ENCODE results near the gene DENND1B.
"Not testable (repeated sequence)": the region's sequence is repeated elsewhere in the genome, so short reads cannot be mapped to it uniquely, and the experiment has no call there.

DENND1B gene

DNA sequence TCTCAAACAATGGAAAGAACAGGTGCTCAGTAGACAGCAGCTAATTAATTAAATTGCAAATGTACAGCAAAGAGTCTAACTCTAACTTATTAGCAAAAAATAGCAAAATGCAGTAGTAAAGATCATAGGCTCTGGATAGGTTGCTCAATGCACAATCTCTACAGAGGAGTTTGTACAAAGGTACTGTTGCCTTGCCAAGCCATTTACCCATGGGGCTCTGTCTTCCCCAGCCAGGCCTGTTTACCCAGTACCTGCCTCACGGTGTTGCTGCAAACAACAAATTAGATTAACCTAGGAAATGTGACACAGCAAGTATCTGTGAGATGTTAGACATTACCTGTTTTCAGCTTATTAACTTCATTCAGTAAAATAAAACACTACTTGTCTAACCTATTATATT lies 222.0 kb downstream of the DENND1B start:
- no peak for DNase-seq (ENCODE audit: low read depth)

DNA sequence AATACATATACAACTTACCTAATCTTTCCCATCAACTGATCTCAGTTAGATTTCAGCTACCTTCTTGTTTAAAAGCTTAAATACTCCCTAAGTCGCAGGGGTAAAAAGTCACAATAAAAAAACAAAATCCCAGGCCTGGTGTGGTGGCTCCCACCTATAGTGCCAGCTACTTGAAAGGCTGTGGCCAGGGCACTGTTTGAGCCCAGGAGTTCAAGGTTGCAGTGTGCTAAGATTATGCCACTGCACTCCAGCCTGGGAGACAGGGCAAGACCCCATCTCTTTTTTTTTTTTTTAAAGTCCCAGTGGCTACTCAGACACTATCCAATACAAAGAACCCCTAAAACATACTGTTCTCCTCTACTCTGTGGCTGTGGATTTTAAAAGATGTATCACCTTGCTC lies 228.3 kb downstream of the DENND1B start:
- no peak for DNase-seq (ENCODE audit: low read depth)

- DNase-seq (ENCODE audit: low read depth), result no peak
These were observed 230.7 kb downstream of the DENND1B start for GRCh38 chr1:197544553-197544952.

- DNase-seq (ENCODE audit: low read depth), result no peak
These were observed 231.2 kb downstream of the DENND1B start for GRCh38 chr1:197544130-197544529.

GRCh38 chr1:197541411-197541810 lies 233.9 kb downstream of the DENND1B start:
- DNase-seq (ENCODE audit: low read depth), result no peak

DNA sequence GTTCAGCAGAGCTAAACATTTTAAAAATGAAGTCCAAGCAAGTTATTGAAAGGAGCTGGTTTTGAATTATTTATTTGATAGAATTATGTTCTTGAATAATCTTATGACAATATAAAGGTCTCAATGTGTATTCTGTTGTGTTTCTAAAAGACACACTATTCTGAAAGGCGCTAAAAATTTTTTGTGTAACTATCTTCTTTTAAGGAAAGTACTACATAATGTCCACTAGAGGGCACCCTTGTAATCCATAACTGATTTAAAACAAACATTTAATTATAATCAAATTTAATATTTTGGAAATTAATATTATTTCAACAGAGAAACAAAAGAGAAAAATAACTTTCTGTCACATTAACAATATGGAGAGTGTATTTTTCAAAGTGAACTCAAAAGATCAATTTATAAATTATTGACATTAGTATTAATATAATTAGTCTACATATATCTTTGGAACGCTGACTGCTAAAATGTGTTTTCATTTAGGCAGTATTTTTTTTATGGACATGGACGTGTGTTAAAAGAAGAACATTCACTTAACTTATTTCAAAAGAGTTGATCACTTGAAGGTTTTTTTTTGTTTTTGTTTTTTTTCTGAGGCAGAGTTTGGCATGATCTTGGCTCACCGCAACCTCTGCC lies 248.4 kb downstream of the DENND1B start:
- DNase-seq (ENCODE audit: low read depth), result no peak

GRCh38 chr1:197521118-197521739 lies 254.1 kb downstream of the DENND1B start:
- DNase-seq (ENCODE audit: low read depth), result no peak

DNA sequence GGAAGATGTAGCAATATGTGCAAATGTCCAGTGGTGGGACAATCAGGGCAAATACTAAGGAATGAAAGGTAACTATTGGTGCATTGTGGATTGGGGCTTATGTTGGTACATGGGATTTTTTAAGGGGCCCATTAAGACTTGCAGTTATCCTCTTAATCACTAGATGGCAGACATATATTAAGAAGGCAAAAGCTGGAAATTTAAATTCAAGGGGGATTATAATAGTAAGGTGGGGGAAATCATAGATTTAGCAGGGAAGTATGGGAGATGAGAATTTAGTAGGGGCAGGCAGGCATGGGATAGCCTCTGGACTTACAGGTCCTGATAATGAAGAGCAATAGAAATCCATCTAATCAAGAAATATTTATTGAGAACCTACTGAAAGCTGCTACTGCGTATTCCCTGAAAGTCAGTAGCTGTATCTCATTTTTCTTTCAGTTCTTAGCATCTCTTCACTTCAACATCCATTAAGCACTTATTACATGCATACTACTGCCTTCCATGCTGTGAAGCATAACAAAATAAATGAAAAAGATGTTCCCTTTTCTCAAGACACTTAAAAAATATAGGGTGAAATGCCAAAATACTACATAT lies 255.4 kb downstream of the DENND1B start:
- DNase-seq (ENCODE audit: low read depth), result no peak

DNA sequence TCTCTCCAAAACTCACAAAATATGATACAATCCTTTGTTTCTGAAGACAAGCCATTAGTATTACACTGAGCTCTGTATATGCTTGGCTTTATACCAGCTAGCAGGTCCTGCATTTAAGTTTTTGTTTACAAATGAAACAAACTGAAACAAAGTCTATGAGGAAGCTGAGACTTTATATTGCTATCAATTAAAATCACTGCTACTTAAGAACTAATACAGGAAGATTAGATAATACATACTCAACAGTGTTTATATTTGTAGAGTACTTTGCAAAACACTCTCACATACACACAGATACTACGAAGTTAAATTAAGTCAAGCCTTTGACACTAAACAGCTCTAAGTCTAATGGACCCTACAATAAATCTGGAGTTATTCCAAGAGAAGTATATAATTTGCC lies 259.9 kb downstream of the DENND1B start:
- DNase-seq (ENCODE audit: low read depth), result no peak

DNA sequence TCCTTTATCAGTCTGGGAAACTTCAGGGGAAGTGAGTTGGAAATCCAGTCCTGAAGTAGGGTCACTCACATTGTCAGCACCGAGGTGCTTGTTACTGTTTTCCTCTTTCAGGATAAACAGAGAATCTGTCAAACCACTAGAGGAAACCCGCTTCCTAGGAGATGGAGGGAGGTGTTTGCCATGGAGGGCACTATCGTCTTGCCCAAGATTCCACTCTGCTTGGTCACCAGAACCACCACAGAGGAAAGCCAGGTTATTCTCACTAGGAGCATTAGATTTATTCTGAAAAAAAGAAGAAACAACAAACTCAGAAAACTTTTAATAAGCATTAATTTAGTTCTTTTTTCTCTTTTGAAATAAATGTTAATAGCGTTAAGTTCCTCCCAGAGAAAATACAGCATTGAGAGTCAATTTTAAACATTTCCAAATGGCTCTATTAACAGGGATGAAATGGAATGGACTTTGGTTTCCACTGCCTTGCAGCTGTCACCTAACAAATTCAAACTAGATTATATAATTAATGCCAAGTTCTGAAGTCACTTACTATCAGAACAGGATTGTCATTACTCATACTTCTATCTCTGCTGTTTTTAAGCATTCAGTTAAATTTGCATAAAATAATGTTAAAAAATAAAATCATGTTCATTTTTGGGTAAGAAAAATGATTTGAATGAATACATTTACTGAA lies 264.4 kb downstream of the DENND1B start:
- DNase-seq (ENCODE audit: low read depth), result no peak

DNA sequence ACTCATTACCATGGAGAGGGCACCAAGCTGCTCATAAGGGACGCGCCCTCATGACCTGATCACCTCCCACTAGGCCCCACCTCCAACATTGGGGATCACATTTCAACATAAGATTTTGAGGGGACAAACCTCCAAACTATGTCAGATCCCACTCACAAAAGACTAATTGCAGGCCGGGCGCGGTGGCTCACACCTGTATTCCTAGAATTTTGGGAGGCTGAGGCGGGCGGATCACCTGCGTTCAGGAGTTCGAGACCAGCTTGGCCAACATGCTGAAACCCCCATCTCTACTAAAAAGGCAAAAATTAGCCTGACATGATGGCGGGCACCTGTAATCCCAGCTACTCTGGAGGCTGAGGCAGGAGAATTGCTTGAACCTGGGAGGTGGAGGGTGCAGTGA lies 278.6 kb downstream of the DENND1B start:
- DNase-seq (ENCODE audit: low read depth), result no peak

DNA sequence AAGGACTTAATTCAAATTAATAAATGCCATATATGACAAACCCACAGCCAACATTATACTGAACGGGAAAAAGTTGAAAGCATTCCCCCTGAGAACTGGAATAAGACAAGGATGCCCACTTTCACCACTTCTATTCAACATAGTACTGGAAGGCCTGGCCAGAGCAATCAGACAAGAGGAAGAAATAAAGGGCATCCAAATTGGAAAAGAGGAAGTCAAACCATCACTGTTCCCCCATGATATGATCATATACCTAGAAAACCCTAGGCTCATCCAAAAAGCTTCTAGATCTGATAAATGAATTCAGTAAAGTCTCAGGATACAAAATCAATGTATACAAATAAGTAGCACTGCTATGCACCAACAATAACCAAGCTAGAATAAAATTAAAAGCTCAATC lies 283.8 kb downstream of the DENND1B start:
- DNase-seq (ENCODE audit: low read depth), result not testable (repeated sequence)

DNA sequence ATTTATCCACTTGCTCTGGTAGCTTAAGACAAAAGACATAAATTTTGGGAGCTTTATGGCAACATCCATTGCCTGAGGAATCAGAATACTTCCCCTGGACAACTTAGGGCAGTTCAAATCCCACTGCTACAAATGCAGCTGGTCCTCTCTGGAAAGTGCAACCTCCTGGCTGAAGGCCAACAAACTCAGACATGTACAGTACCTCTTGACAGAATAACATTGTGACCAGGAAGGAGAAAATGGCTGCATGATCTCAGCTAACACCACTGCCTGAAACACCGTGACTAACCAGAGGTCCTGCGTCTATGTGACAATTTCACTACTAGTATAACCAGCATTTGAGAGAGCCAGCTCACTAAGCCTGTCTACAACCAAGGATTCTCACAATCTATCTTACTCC lies 288.3 kb downstream of the DENND1B start:
- no peak for DNase-seq (ENCODE audit: low read depth)

DNA sequence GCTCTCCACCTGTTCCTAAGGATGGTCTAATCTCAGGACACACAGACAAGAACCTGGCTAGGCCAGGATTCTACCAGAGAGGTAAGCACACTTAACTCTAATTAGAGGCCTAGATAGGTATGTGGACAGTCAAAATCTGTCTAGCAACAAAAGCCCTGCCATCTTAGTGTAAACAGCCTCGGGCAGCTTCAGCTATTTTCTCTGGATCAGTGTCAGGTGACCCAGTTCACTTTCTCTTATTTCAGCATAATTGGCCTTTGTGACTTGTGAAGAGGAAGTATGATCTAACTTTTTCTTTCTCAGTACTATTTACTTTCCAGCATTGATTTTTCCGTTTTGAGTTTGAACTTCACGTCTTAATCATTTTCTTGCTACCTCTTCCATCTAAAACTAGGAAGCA lies 289.5 kb downstream of the DENND1B start:
- DNase-seq (ENCODE audit: low read depth), result no peak

GRCh38 chr1:197481101-197481500 lies 294.2 kb downstream of the DENND1B start:
- DNase-seq (ENCODE audit: low read depth), result no peak

- no peak for DNase-seq (ENCODE audit: low read depth)
These were observed 294.8 kb downstream of the DENND1B start for GRCh38 chr1:197480446-197480845.

DNA sequence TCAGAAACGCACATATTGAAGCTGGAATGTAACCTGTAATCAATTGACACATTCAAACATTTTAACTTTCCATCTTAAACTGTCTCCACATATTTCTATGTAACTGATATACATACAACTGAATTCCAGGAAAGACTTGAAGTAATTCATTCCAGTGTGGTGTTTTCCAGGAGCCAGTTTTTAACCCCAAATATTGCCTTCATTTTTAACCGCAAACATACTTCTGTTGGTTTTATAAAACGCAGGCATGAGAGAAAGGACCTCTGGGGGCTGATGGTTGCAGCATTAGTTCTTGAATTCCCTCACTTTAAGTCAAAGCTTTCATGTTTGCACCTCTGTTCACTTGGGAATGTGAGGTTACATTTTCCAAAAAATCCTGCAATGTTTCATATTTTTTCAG lies 303.1 kb downstream of the DENND1B start:
- DNase-seq (ENCODE audit: low read depth), result no peak

GRCh38 chr1:197471248-197471985 lies 303.9 kb downstream of the DENND1B start:
- DNase-seq (ENCODE audit: low read depth), result no peak

GRCh38 chr1:197470330-197470729 lies 304.9 kb downstream of the DENND1B start:
- DNase-seq (ENCODE audit: low read depth), result no peak

DNA sequence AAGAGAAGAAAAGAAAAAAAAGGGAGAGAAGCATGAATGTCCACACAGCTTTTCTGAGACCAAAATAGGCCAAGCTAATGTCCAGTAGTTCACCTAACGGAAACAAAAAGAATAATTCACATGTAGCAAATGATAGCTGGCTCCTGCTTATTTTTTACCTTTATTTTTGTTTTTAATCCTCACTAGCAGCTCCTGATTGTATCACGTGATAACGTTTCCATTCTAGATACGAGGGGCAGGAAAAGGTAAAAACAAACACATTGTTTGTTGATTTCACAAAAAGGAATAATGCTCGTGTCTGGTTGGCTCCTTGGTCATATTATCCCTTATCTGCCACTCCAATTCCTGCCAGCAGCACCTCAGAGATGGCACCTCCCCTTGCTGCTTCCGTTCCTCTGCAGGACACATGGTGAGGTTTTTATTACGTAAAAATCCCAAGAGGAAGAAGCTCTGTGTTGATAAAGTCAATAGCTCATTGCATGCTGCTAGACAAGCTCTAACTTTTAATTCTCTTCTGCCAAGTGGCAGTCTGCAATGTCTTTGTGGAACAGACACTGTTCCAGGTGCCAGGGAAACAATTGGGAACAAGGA lies 305.6 kb downstream of the DENND1B start:
- no peak for DNase-seq (ENCODE audit: low read depth)

DNA sequence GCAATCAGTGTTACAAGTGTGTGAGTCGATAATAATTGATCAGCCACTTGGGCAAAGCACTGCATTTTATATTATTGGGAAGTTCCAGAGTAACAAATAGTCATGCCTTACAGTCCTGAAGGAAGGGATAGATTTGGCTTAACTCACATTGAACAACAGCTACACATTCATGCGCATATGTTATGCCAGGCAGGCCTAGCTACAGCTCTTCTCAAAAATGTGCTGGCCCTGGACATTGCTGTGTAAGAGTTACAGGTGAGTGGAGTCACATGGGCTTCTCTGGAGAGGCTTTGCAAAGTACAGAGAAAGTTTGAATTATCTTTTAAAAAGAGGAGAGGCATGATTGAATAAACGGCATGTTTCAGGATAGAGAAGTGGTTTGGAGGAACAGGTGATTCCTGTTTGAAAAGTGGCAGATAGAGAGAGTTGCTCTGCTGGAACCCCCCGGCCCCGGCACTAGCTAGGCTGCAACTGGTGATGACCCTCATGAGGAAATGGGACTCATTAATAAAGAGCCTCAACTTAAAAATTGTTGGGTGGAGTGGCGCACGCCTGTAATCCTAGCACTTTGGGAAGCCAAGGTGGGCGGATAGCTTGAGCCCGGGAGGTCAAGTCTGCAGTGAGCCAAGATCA lies 306.6 kb downstream of the DENND1B start:
- DNase-seq (ENCODE audit: low read depth), result no peak

- peak; percentile 39 for DNase-seq (ENCODE audit: low read depth)
These were observed 307.4 kb downstream of the DENND1B start for GRCh38 chr1:197467881-197468280.

Data from GM04503 (cell line).